Esophagus (tissue), 2 donors: Measurements from ENCODE around the gene APOL4. TPM values are rescaled to one million over a fixed set of nuclear protein-coding genes. Genes with fewer than 3 reads are reported as not detected.

Experiments used
- H3K27ac ChIP-seq, 2 donors: one replicate each; pipeline ENCODE4 v1.5.1; 2013; ENCODE audit warnings: low read depth in 2 of 2, mild to moderate bottlenecking in 2 of 2, inconsistent platforms in 1 of 2, low read length in 1 of 2, moderate library complexity in 1 of 2
- H3K27me3 ChIP-seq, 2 donors: one replicate each; pipeline ENCODE4 v1.6.1; 2013; ENCODE audit warnings: low read length in 2 of 2, control low read depth in 1 of 2, mild to moderate bottlenecking in 1 of 2; ENCODE audit not compliant: insufficient read depth in 2 of 2, control insufficient read depth in 1 of 2
- H3K36me3 ChIP-seq, 2 donors: one replicate each; pipeline ENCODE4 v1.6.1; 2013; ENCODE audit warnings: low read length in 1 of 2; ENCODE audit not compliant: control insufficient read depth in 2 of 2, insufficient read depth in 2 of 2
- H3K4me1 ChIP-seq, 2 donors: one replicate each; pipeline ENCODE4 v1.6.1; 2013; ENCODE audit warnings: low read length in 1 of 2; ENCODE audit not compliant: control insufficient read depth in 2 of 2, insufficient read depth in 2 of 2
- H3K4me3 ChIP-seq, 2 donors: one replicate each; pipeline ENCODE4 v1.5.1; 2013; ENCODE audit warnings: low read length in 2 of 2, mild to moderate bottlenecking in 2 of 2, low read depth in 1 of 2, moderate library complexity in 1 of 2
- H3K9me3 ChIP-seq, 2 donors: one replicate each; pipeline ENCODE4 v1.6.1; 2013; ENCODE audit warnings: mild to moderate bottlenecking in 2 of 2, low read depth in 1 of 2, low read length in 1 of 2, moderate library complexity in 1 of 2; ENCODE audit not compliant: control insufficient read depth in 2 of 2, insufficient read depth in 1 of 2
- WGBS, 2 donors: extraction: QIAGEN DNeasy Blood & Tissue Kit; methylation state at CpG; one replicate each; pipeline ENCODE4 v1.1.7; 2013; 5-methylcytosine and 5-hydroxymethylcytosine counted together
- polyA plus RNA-seq, 2 donors: library from polyadenylated mRNA; stranded (reverse); fragments of 200-250 nt; gene quantifications; one replicate each; pipeline ENCODE4 v1.2.3, GENCODE V29; 2013
- donor health status: healthy with polysubstance abuse.
- donor health status: Bipolar disorder and iron deficiency.

The APOL4 gene
- polyA plus RNA-seq, 2 donors = 2.4 to 2.5 TPM

- Histone ChIP-seq H3K4me1 (no peaks in the 10 kb centered on the region), H3K27me3 (no peaks in the 10 kb centered on the region), H3K4me3 (no peak overlapping the region), H3K36me3 (no peaks in the 10 kb centered on the region), H3K9me3 (no peaks in the 10 kb centered on the region), H3K27ac (no peak overlapping the region)
- 77 to 78% methylated on average over 7 of the region's 7 CpGs for WGBS, 2 donors
These were observed 19.6 kb downstream of the APOL4 start for GRCh38 chr22:36182056-36182455.

GRCh38 chr22:36180928-36181327 is 20.7 kb downstream of the APOL4 start:
- Histone ChIP-seq H3K36me3 (no peaks in the 10 kb centered on the region), H3K4me3 (no peak overlapping the region), H3K27me3 (no peaks in the 10 kb centered on the region), H3K9me3 (no peaks in the 10 kb centered on the region), H3K27ac (no peak overlapping the region), H3K4me1 (no peaks in the 10 kb centered on the region)
- 84 to 90% methylated on average over 6 of the region's 6 CpGs for WGBS, 2 donors

GRCh38 chr22:36180038-36180880 is 21.4 kb downstream of the APOL4 start:
- Histone ChIP-seq H3K4me1 (no peaks in the 10 kb centered on the region), H3K27me3 (no peaks in the 10 kb centered on the region), H3K27ac (no peak overlapping the region), H3K4me3 (no peak overlapping the region), H3K9me3 (no peaks in the 10 kb centered on the region), H3K36me3 (no peaks in the 10 kb centered on the region)
- 60 to 68% methylated on average over 22 of the region's 22 CpGs for WGBS, 2 donors

DNA sequence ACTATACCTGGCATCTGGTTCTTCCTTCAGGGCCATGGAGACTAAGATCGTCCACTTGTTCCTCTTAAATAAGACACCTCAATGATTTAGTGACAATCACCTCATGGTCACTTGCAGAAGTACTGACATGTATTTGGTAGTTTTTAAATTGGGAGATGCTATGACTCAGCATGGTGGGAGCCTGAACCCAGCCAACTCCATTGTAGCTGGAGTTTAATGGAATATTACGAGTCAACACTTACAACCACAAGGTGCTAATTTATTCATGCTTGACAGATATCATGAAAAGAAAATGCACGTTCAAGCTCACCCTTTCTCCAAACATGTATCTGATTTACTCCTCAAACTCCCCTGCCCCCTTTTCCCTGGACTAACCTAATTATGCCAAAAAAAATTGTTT is 24.4 kb downstream of the APOL4 start:
- 65 to 67% methylated on average over 3 of the region's 3 CpGs for WGBS, 2 donors
- no peaks in the 10 kb centered on the region for H3K4me1 ChIP-seq
- H3K9me3 ChIP-seq = no peaks in the 10 kb centered on the region
- H3K36me3 ChIP-seq = no peaks in the 10 kb centered on the region
- no peak overlapping the region for H3K4me3 ChIP-seq
- no peaks in the 10 kb centered on the region for H3K27me3 ChIP-seq
- H3K27ac ChIP-seq = no peak overlapping the region

DNA sequence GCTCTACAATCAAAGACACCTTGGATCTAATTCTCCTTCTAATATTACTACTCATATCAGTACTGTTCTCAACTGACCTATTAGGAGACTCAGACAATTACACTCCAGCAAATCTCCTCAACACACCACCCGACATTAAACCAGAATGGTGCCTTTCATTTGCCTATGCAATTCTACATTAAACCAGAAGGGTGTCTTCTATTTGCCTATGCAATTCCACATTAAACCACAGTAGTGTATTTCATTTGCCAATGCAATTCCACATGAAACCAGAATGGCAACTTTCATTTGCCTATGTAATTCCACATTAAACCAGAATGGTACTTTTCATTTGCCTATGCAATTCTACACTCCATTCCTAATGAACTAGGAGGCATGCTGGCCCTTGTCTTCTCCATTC is 25.7 kb downstream of the APOL4 start:
- H3K9me3 ChIP-seq = no peaks in the 10 kb centered on the region
- no peak overlapping the region for H3K4me3 ChIP-seq
- H3K4me1 ChIP-seq = no peaks in the 10 kb centered on the region
- no peak overlapping the region for H3K27ac ChIP-seq
- WGBS, 2 donors = 42 to 44% methylated on average over 1 of the region's 1 CpG
- H3K36me3 ChIP-seq = no peaks in the 10 kb centered on the region
- H3K27me3 ChIP-seq = no peaks in the 10 kb centered on the region

GRCh38 chr22:36171941-36172340 is 29.7 kb downstream of the APOL4 start:
- H3K4me1 ChIP-seq = no peaks in the 10 kb centered on the region
- no peaks in the 10 kb centered on the region for H3K36me3 ChIP-seq
- WGBS, 2 donors = 57 to 73% methylated on average over 3 of the region's 3 CpGs
- H3K4me3 ChIP-seq = no peak overlapping the region
- no peaks in the 10 kb centered on the region for H3K9me3 ChIP-seq
- H3K27me3 ChIP-seq = no peaks in the 10 kb centered on the region
- no peak overlapping the region for H3K27ac ChIP-seq

- Histone ChIP-seq H3K27me3 (no peaks in the 10 kb centered on the region), H3K27ac (no peak overlapping the region), H3K4me3 (no peak overlapping the region), H3K9me3 (no peaks in the 10 kb centered on the region), H3K4me1 (no peaks in the 10 kb centered on the region), H3K36me3 (no peaks in the 10 kb centered on the region)
- WGBS, 2 donors = 76 to 80% methylated on average over 10 of the region's 10 CpGs
These were observed 34.9 kb downstream of the APOL4 start for GRCh38 chr22:36166518-36167220.

- no peaks in the 10 kb centered on the region for H3K4me1 ChIP-seq
- no peaks in the 10 kb centered on the region for H3K27me3 ChIP-seq
- no peaks in the 10 kb centered on the region for H3K9me3 ChIP-seq
- WGBS, 2 donors = 98 to 99% methylated on average over 3 of the region's 3 CpGs
- H3K27ac ChIP-seq = no peak overlapping the region
- no peak overlapping the region for H3K4me3 ChIP-seq
- H3K36me3 ChIP-seq = no peaks in the 10 kb centered on the region
These were observed 35.5 kb downstream of the APOL4 start for GRCh38 chr22:36166086-36166485.

- Histone ChIP-seq H3K4me3 (no peak overlapping the region), H3K9me3 (no peaks in the 10 kb centered on the region), H3K4me1 (peaks cover 0 to 6% of the 10 kb centered on the region in 2 donors), H3K36me3 (no peaks in the 10 kb centered on the region), H3K27me3 (no peaks in the 10 kb centered on the region), H3K27ac (peak overlapping the region in 1 of 2 donors; percentile 38)
- 68 to 73% methylated on average over 2 of the region's 2 CpGs for WGBS, 2 donors
These were observed 36.5 kb downstream of the APOL4 start for GRCh38 chr22:36165141-36165540.
